ENCODE measurements around the gene FARP1. TPM values are rescaled to one million over a fixed set of nuclear protein-coding genes. Genes with fewer than 3 reads are reported as not detected.

FARP1 gene
- total RNA-seq, 4 donors from 2014 or later = 13.1 to 71.2 (median 46.6) TPM

GRCh38 chr13:98480915-98481877, 338.3 kb downstream of the FARP1 start:
- DNase-seq = no peak
- no peak overlapping the region for H3K4me3 ChIP-seq
- no peaks in the 10 kb centered on the region for H3K36me3 ChIP-seq
- peaks cover 20 to 40% of the 10 kb centered on the region in 2 donors for H3K4me1 ChIP-seq
- TF ChIP-seq CTCF (IDR thresholded peaks at IDR 0.05) = no peak
- TF ChIP-seq POLR2A (IDR thresholded peaks at IDR 0.05) = no peak
- intact Hi-C loops (cut with DNase I; ENCODE audit: low total_unique reads) = no loop called here
- no peaks in the 10 kb centered on the region for H3K27me3 ChIP-seq
- no peaks in the 10 kb centered on the region for H3K9me3 ChIP-seq
- peak overlapping the region; percentile 32 to 79 for H3K27ac ChIP-seq

GRCh38 chr13:98482476-98483444, 339.9 kb downstream of the FARP1 start:
- Histone ChIP-seq H3K27me3 (no peaks in the 10 kb centered on the region), H3K4me1 (peaks cover 20 to 28% of the 10 kb centered on the region in 2 donors), H3K36me3 (no peaks in the 10 kb centered on the region), H3K9me3 (no peaks in the 10 kb centered on the region), H3K4me3 (no peak overlapping the region), H3K27ac (peak overlapping the region; percentile 78 to 79)
- DNase-seq = peak in 1 of 2 donors; percentile 62
- intact Hi-C loops (cut with DNase I; ENCODE audit: low total_unique reads) = no loop called here
- TF ChIP-seq POLR2A (IDR thresholded peaks at IDR 0.05) = no peak
- no peak for TF ChIP-seq CTCF (IDR thresholded peaks at IDR 0.05)

GRCh38 chr13:98483601-98484288, 340.9 kb downstream of the FARP1 start:
- H3K27me3 ChIP-seq = no peaks in the 10 kb centered on the region
- TF ChIP-seq CTCF (IDR thresholded peaks at IDR 0.05) = no peak
- no peak for TF ChIP-seq POLR2A (IDR thresholded peaks at IDR 0.05)
- H3K4me1 ChIP-seq = peaks cover 20 to 28% of the 10 kb centered on the region in 2 donors
- H3K4me3 ChIP-seq = no peak overlapping the region
- no peak for DNase-seq
- H3K36me3 ChIP-seq = no peaks in the 10 kb centered on the region
- H3K27ac ChIP-seq = peak overlapping the region; percentile 78 to 79
- intact Hi-C loops (cut with DNase I; ENCODE audit: low total_unique reads) = no loop called here
- H3K9me3 ChIP-seq = no peaks in the 10 kb centered on the region

- Histone ChIP-seq H3K27ac (peak overlapping the region; percentile 78 to 79), H3K4me3 (no peak overlapping the region), H3K36me3 (no peaks in the 10 kb centered on the region), H3K27me3 (no peaks in the 10 kb centered on the region), H3K9me3 (no peaks in the 10 kb centered on the region), H3K4me1 (peaks cover 20 to 28% of the 10 kb centered on the region in 2 donors)
- peak; percentile 69 to 77 for DNase-seq
- intact Hi-C loops (cut with DNase I; ENCODE audit: low total_unique reads) = no loop called here
- TF ChIP-seq POLR2A (IDR thresholded peaks at IDR 0.05) (peak in 1 of 2 donors; percentile 6), CTCF (IDR thresholded peaks at IDR 0.05) (no peak)
Observed at GRCh38 chr13:98484289-98485219, 341.7 kb downstream of the FARP1 start.
